Esophagus muscularis mucosa (tissue), 3 donors: ENCODE measurements around the gene HELZ2.

Experiments
- POLR2A ChIP-seq: fragments of 450-650 bp; IDR thresholded peaks from one replicate; pipeline ENCODE4 v1.6.1; 2017; ENCODE audit warnings: antibody characterized with exemption, moderate library complexity, mild to moderate bottlenecking, low read depth
- POLR2AphosphoS5 ChIP-seq, 2 donors: sonication (generic); formaldehyde crosslinking; IDR thresholded peaks; one replicate each; pipeline ENCODE4 v1.6.1; 2017; ENCODE audit warnings: antibody characterized with exemption in 2 of 2
- TF ChIP-seq, protein P1 (sequence below), 3 experiments: fragments of 200-600 bp in 2 of 3; fragments of 450-650 bp in 1 of 3; sonication (generic) in 2 of 3; IDR thresholded peaks; one replicate each; pipeline ENCODE4 v1.5.1; 2017 to 2019; ENCODE audit warnings: antibody characterized with exemption in 3 of 3, mild to moderate bottlenecking in 2 of 3, moderate library complexity in 1 of 3

DNA sequence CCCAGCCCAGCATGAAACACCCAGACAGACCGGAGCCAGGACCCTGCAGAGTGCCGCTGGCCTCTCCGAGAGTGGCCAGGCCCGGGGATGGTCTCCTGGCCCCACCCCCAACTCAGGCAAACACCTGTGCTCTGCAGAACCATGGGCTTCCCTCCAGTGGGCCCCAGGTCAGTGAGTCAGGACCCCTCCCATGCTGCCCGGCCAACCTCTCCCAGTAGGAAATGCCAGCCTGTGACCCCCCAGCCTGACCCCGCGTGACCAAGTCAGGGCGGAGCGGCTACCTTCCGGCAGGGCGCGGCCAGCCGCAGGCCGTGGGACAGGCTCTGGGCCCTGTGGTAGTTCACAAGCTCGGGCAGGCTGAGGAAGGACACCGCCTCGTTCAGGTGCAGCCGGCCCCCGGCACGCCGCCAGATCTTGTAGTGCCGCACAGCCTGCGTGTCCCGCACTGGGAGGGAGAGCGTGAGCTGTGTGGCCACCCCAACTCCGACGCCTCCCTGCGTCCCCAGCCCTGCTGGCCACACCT is 40.1 kb downstream of the HELZ2 start:
- TF ChIP-seq, protein P1, sequence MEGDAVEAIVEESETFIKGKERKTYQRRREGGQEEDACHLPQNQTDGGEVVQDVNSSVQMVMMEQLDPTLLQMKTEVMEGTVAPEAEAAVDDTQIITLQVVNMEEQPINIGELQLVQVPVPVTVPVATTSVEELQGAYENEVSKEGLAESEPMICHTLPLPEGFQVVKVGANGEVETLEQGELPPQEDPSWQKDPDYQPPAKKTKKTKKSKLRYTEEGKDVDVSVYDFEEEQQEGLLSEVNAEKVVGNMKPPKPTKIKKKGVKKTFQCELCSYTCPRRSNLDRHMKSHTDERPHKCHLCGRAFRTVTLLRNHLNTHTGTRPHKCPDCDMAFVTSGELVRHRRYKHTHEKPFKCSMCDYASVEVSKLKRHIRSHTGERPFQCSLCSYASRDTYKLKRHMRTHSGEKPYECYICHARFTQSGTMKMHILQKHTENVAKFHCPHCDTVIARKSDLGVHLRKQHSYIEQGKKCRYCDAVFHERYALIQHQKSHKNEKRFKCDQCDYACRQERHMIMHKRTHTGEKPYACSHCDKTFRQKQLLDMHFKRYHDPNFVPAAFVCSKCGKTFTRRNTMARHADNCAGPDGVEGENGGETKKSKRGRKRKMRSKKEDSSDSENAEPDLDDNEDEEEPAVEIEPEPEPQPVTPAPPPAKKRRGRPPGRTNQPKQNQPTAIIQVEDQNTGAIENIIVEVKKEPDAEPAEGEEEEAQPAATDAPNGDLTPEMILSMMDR (IDR thresholded peaks at IDR 0.05): no peak
- TF ChIP-seq POLR2A (no peak), POLR2AphosphoS5 (IDR thresholded peaks at IDR 0.05) (no peak)
